GM04504 (cell line): ENCODE data around the gene ARHGAP19.
A peak's percentile ranks its signal among the peaks of the same experiment; 100 is the strongest.

ENCODE experiments used
- DNase-seq: peaks from one replicate; pipeline ENCODE4 v3.0.0-alpha.2; 2012; ENCODE audit warnings: low read depth

ARHGAP19 gene

DNA sequence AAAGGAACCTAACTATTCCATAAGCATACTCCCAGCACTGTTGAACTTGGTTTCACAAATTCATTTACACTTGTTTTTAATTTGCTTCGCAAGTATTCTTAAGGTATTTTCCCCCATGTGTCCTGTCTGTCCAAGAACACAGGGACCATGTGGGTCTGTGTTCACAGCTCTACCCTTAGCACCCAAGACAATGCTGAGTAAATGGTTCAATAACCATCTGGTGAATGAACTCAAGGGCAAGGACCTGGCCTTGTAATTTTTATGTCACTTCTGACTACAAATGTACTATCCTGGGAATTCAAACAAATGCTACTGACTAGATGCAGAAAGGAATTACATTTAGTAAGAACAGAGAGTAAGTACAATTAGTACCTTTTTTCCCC lies 63.7 kb downstream of the ARHGAP19 start:
- DNase-seq: no peak

DNA sequence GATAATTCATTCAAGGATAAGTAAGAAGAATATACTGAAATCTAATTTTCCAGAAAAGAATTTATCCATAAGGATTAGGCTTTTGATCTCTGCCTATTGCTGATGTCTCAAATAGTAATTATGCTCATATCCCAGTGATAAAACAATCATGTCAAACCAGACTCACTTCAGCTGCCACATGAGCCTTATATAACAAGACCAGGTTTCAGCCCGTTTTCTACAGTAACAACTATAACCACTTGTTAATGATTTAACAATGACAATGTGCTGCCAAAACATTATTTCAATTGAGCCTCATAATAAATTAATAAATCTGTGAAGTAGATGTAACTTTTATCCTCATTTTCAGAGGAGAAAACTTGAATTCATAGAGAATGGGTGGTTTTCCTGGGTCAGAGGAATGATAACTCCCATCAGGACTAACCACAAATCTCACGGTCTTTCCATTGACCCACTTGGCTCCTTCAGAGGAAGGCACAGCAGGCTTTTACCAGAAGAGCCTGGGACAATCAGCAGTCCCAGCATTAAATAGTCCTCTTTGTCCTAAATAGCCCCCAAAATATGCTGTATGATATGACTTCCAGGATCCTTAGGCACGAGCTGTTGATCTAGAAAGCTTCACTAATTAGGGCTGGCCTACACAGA lies 64.2 kb downstream of the ARHGAP19 start:
- DNase-seq: no peak

GRCh38 chr10:97226398-97226797 lies 66.0 kb downstream of the ARHGAP19 start:
- DNase-seq: no peak

GRCh38 chr10:97224483-97225435 lies 67.7 kb downstream of the ARHGAP19 start:
- DNase-seq: no peak

DNA sequence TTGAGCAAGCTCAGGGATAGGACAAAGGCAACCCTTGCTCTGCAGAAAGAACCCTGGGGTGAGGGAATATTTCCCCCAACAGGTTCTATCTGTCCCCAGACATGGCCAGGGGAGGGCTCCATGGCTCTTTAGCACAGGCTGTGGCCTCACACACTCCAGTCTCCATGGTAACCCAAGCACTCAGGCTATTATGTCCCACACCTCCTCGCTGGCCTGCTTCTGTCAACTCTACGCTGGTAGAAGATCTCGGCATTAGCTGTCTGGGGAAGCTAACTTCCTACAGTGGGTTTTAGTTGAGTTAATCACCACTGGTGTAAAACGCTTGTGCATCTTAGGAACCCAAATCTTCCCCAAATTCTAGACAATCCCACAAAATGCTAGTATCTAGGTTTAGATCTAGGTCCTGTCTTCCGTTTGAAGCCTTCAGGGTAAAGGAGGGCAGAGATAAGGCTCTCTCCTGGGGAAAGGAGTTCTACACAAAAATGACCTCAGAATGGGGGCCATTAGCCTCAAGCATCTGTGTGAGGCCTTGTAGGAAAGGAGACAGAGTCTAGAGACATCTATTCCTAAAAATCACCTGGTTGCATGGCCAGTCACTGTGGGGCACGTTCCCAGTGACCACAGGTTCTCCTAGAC lies 70.0 kb downstream of the ARHGAP19 start:
- DNase-seq: no peak

DNA sequence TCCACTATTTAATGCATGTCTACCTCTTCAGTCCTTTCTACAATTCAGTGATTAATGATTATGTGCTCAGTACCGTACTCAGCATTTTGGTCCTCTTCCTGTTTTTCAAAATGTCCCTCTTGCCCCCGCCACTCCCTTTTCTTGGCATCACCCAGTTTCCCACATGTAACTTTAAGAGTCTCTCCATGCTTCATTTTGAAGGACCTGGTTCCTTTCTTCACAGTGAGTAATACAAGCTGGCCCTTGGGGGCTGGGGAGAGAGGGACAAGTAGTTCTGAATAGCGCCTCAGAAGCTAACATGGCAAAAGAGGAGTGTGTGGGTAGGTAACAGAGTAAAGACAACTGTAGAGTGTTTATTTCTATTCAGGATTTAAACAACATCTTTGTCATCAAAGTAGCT lies 72.1 kb downstream of the ARHGAP19 start:
- DNase-seq: no peak

GRCh38 chr10:97217299-97217698 lies 75.1 kb downstream of the ARHGAP19 start:
- no peak for DNase-seq

DNA sequence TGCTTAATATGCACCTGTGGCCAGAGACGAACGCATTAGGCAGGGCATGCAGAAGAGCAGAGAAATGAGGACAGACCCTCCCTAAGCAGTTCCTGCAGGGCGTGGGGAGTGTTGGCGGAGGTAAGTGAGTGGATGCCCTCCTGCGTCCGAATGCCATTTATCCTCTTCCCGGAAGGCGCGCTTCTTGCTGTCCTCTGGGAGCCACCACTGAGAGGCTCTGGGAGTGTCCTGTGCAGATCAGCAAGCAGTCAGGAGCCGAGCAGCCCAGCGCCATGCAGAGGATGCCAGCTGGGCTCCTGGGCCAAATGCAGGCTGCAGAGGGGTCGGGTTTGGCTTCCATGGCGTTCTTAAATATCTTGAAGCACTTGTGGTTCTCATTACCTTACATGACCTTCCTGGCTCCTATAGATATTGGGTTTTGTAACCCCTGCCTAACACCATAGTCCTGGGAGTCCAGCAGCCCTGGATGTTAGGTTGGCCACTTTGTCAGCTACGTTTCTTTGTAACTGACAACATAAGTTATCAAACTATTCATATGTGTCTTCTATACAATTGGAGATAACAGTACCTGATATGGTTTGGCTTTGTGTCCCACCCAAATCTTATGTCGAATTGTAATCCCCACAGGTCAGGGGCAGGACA lies 76.7 kb downstream of the ARHGAP19 start:
- DNase-seq: no peak

GRCh38 chr10:97213431-97213830 lies 79.0 kb downstream of the ARHGAP19 start:
- DNase-seq: no peak

GRCh38 chr10:97211229-97211628 lies 81.2 kb downstream of the ARHGAP19 start:
- no peak for DNase-seq

DNA sequence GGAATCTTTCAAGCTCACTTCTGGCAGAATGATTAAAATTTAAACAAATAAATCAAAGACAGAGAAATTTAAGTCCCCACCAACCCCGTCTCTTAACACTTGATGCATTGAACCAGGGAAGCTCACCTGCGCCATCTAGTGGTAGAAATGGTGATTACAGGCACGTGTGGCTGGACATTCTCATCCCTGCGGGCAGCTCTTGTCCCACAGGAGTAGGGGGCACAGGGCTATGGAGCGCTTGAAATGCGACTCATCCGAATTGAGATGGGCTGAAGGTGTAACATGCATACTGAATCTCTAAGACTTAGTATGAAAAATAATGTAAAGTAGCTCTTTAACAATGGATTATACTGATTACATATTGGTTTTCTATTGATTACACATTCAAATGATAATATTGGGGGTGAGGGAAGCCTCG lies 81.9 kb downstream of the ARHGAP19 start:
- peak; percentile 37 for DNase-seq

DNA sequence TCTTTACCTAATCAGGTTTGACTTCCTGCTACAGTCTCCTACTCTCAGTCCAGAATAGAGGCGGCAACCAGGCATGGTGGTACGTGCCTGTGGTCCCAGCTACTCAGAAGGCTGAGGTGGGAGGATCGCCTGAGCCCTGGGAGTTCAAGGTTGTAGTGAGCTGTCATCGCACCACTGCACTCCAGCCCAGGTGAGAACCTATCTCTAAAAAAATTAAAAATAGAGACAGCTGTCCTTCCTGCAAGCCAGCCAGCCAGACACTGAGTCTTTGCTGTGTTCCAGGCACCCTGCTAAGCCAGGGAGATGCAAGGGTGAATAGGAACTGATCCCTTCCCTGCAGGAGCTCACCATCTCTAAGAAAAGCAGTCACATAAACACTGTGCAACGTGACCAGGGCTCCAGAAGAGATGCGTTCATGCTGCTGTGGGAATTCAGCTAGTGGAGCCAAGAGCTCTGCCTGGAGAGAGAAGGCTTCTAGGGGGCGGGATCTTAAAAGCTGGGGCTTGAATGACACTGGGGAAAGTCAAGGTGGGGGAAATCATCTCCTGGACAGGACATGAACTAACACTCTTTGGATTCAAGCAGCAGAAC lies 84.6 kb downstream of the ARHGAP19 start:
- DNase-seq: no peak

GRCh38 chr10:97207131-97207530 lies 85.3 kb downstream of the ARHGAP19 start:
- no peak for DNase-seq

GRCh38 chr10:97204826-97205679 lies 87.4 kb downstream of the ARHGAP19 start:
- DNase-seq: no peak

DNA sequence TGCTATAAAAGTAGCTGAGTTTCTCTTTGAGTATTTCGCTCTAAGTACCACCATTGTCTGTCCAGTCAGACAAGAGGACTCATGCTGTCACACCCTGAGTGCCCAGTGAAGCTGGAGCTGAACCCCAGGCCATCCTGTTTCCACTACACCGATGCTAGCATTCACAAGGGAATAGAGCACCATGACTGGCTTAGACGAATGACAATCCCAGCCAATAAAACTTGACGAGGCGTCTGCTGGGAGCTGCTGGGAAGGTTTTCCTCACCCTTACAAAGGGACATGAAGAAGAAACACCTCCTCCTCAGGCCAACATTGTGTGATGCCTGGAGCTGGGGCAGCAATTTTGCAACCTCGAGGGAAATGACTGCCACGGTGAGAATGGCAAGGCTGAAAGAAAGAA lies 89.2 kb downstream of the ARHGAP19 start:
- no peak for DNase-seq

DNA sequence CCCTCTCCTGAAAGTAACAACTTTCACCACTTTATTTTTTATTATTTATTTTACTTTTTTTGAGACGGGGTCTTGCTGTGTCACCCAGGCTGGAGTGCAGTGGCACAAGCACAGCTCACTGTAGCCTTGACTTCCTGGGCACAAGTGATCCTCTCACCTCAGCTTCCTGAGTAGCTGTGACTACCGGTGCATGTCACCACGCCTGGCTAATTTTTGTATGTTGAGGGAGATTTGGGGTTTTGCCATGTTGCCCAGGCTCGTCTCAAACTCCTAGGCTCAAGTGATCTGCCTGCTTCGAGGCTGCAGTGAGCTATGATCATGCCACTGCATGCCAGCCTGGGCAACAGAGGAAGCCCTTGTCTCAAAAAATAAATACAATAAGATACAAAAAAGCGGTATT lies 91.8 kb downstream of the ARHGAP19 start:
- no peak for DNase-seq

GRCh38 chr10:97199152-97199551 lies 93.3 kb downstream of the ARHGAP19 start:
- no peak for DNase-seq

DNA sequence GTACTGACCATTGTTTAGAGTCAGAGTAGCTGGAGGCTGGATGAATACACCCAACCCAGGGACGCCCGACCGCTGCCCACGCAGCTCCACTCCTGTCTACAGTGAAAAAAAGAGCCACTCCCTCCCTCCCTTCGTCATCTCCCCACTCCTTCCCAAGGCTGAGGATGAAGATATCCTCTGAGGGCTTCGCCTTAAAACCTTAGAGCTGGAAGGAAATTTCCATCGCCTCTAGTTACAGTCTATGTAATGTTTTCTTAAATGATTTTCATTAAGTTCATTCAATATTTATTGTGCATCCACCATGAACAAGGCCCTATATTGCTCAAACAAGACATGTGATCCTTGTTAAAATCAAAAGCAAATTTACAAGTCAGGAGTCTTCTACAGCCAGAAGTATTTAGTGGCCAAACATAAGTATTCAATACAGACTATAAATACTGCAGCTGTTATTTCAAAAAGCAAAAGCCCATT lies 95.4 kb downstream of the ARHGAP19 start:
- DNase-seq: no peak

DNA sequence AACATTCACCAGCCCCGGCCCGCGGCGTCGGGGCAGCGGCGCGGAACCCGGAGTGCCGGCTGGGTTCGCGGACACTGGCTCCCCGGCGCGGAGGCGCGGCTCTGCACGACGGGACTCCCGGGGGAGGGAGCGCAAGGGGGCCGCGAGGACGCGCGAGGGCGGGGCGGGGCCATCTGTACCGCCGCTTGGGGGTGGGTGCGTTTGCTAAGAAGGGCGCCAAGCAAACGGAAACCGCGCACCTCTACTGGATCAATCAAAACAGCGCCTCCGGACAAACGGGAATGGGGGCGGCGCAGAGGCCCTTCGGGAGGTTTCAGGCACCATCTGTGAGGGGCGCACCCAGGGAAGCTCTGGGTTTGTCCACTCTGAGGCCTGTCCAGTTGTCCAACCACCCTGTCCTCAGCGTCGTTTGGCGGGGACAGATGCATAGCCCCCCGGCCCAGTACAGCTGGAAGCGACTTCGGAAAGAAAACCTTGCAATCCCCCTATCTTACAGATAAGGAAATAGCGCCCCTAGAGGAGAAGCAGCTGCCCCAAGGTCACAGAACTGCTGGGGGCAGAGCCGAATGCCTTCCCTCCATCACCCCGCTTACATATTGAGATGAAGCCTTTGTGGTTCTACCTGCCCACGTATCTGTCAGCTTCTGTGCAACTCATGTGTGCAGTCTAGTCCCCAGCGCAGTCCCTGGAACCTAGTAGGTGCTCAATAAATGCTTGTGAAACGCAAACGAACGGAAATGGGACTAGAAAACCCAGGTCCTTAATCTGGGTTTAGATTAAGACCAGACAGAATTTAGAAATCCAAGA lies 96.0 kb downstream of the ARHGAP19 start:
- DNase-seq: no peak

DNA sequence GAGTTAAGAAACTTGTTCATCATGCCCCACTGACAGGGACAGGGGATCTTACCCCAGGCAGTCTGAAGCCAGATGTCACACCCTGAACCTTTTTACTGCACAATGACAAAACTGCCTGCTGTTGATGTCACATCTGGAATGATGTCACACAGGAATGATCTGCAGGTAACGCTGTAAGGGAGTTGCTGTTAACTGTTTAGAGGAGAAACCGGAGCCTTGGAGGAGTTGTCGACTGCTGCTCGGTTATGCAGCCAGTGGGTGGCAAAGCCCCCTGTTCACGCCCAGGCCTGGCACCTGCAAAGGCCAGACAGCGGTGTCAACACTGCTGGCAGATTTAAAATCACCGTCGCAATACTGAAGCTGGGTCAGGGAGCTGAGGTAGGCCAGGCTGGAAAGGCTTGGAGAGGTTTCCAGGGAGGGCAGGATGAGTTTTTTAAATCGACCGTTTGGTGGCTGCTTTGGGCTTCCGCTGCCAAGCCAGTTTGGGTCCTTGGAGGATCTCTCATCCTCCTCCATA lies 96.7 kb downstream of the ARHGAP19 start:
- no peak for DNase-seq
